ENCODE measurements around the gene DHFR. TPM values are rescaled to one million over a fixed set of nuclear protein-coding genes. Genes with fewer than 3 reads are reported as not detected.

DHFR gene
- total RNA-seq, 1 experiment from 2014 or later, result 34.5 TPM

DNA sequence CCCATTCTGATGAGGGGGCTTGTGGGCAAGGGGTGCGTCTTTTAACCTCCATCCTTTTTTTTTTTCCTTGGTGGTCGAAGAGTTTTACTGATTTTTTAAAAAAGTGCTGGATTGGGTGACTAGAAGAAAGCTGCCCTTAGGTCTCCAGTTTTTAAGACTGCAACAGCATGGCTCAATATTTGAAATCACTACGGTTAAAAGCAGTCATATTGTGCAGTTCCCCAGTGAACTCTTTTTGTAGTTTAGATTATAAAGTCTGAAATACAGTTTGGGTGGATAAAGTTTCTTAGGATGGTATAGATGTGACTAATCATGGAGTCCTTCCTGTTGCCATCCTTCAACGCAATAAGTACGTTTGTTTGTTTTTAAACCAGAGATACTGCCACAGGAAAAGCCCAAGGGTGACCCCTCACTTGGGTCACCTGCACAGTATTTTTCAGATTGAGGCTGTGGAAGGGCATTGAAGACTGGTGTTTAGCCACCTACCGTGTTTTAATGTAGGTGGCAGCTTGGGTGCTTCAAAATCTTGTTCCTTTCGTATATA, 520 bp upstream of the DHFR start:
- peak; percentile 50 for DNase-seq (ENCODE audit: low spot score)

GRCh38 chr5:80654054-80654390, 761 bp downstream of the DHFR start:
- peak; percentile 50 for DNase-seq (ENCODE audit: low spot score)

DNA sequence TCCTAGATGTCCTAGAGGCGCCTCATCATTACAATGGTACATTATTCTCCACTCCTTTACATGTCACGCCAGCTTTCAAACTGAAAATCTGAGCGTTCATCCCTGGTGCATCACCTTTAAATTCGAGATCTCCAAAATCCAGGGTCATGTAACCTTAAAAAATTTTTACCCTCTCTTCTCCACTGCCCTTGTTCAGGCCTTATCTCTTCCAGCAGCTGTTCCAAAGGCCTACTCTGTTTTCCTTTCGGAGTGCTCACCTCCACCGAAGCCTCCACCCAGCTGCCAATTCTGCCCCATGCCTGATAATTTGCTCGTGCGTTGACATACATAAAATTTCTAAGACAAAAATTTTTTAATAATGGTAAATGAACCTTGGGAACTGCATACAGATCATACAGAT, 1.3 kb downstream of the DHFR start:
- no peak for DNase-seq (ENCODE audit: low spot score)

GRCh38 chr5:80646926-80647325, 7.9 kb downstream of the DHFR start:
- no peak for DNase-seq (ENCODE audit: low spot score)

DNA sequence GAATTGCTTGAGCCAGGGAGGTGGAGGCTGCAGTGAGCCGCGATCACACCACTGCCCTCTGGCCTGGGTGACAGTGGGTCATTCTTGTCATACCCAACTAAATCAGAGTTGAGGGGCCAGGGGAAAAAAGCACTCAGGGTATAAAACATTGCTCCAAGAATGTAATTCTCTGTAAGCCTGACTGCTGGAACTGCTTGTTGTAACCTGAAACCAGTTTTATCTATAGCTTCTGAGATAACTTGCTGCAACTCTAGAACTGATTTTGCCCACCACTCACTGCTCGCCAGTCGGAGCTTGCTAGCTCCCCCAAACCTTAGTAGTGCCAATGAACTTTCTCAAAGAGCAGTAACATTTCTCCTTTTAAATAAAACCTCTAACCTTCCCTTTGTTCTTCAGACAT, 9.9 kb downstream of the DHFR start:
- no peak for DNase-seq (ENCODE audit: low spot score)

DNA sequence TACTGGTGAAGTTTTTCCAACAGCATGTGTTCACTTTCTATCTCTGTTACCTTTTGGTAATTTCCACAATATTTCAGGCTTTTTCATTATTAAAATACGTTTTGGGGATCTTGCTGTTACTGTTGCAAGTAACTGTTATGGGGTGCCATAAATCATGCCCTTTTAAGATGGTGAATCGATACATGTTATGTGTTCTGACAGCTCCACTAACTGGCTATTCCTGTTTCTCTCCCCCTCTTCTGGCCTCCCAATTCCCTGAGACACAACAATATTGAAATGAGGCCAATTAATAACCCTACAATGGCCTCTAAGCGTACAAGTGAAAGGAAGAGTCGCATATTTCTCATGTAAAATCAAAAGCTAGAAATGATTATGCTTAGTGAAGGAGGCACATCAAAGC, 13.4 kb downstream of the DHFR start:
- DNase-seq (ENCODE audit: low spot score), result peak; percentile 16

- DNase-seq (ENCODE audit: low spot score), result no peak
Observed at GRCh38 chr5:80634193-80634592, 20.6 kb downstream of the DHFR start.

DNA sequence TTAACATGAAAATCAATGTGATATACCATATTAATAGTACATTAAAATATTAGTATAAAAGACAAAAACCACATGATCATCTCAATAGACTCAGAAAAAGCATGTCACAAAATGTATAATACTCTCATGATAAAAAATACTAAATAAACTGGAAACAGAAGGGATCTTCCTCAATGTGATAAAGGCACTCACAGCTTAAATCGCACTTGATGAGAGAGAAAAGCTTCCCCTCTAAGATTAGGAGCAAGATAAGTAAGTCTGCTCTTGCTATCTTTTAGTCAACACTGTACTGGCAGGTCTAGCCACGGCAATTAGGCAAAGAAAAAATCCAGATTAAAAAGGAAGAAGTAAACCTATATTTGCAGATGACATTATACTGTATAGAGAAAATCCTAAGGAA, 22.1 kb downstream of the DHFR start:
- DNase-seq (ENCODE audit: low spot score), result no peak

DNA sequence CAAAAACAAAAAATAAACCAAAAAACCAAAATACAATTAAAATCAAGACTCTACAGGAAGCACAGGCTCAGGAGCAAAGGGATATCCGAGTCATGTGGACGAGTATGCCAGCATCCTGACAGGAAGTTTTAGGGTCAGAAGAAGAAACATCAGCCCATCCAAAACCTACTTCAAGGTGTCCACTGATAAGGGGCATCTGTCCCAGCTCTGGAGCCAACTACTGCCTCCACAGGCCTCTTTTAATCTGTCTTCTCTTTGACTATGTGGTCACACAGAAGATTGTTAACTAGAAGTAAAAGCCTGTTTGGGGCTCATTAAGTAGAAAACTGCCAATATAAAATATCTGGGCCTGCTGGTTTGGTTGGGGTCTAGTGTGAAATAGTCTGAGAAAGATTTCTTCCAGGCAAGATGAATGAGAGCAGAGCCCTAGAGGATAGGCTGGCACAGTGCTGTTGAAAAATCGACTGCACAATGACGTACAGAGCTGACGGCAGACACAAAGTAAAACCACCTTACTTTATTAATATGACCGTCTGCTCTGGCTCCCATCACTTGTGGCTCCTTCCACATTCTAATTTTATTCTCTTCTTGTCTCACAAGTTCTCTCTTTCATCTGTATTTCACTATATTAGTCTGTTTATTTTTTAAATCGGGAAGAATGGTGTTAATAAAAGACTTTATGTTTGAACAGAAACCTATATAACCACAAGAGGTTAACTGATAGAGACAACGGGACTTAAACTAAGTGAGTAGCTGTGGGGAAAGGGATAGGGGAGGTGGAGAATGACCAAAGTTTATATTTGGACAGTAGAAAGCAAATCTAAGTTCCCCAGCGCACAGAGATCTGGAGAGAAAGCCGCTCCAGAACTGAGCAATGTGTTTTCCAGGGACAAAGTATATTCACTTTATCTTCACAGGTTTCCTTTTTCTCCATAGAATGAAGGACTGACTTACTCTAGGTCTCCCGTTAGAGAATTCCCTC, 23.2 kb downstream of the DHFR start:
- no peak for DNase-seq (ENCODE audit: low spot score)

GRCh38 chr5:80629281-80629680, 25.5 kb downstream of the DHFR start:
- DNase-seq (ENCODE audit: low spot score), result no peak

DNA sequence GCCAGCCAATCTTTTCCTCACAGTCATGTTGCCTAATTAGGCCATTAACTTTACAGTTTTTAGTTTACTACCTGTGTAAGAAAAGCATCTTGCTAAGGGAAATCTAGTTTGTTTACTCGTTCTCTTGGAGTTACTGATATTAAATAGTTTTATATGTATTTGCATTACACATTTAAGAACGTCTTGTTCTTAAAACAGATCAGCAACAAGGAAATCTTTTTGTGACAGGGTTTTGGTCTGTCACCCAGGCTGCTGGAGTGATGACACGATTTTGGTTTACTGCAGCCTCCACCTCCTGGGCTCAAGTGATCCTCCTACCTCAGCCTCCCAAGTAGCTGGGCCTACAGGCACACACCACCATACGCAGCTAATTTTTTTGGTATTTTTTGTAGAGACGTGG, 29.6 kb downstream of the DHFR start:
- no peak for DNase-seq (ENCODE audit: low spot score)

DNA sequence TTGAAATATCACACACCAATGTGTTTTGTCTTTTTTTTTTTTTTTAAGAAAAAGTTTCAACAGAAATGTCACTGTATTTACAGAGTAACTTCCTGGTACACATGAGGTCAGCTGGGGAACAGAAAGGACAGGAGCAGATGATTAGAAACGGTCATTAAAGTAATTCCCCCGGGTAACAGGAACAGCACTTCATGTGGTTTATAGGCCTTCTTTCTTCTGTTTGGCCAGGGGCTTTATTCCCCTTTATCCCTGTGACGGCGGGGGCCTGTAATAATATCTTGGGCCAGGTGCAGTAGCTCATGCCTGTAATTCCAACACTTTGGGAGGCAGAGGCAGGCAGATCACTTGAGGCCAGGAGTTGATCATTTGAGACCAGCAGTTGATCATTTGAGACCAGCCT, 30.8 kb downstream of the DHFR start:
- DNase-seq (ENCODE audit: low spot score), result no peak

DNA sequence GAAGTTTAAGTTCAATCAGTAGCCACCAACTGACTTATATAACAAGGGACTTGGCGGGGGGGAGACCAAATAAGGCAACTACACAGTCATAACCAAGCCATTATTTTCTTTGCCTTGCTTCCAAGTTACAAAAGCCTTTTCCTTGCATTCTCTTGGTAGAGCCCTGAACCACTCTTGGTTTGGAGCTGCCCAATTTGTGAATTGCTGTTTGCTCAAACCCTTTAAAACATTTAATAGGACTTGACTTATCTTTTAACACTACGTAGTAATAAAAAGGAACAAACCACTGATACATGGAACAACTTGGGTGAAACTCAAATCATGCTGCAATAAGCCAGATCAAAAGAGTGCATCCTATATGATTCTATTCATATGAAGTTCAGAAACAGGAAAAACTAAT, 32.0 kb downstream of the DHFR start:
- DNase-seq (ENCODE audit: low spot score), result no peak

DNA sequence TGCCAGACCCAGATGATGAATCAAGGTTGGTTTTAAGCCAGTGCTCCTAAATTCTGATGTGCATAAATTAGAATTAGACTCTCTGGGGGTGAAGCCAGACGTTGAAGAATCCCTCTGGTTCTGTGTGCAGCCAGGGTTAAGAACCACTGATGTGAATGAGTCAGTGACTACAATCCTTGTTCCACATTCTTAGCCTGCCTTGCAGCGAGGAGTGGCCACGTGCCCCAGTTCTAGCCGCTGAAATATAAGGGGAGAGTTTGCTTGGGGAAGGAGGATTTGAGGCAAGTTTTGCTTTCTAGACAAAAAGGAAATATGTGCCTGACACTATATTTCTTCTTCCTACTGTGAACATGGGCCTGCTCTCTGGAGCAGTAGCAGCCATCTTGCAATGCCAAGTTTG, 34.6 kb downstream of the DHFR start:
- DNase-seq (ENCODE audit: low spot score), result no peak

DNA sequence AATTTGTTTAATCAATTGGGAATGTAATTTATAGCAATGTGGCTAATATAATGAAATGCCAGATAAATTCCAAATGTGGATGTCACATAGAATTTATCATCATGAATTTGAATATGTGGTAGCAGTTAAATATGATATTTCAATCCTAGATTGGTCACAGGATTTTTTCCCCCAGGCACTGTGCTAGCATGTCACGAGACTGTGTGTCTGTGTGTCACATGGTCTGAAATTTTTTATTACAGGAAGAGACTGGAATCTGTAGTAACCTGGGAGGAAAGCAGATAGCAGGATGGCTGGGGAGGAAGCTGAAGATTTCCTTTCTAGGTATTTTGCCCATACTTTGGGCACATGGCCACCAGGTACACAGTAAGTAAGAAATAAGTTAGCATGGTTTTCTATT, 35.7 kb downstream of the DHFR start:
- DNase-seq (ENCODE audit: low spot score), result no peak

- DNase-seq (ENCODE audit: low spot score), result no peak
Observed at GRCh38 chr5:80618438-80618837, 36.3 kb downstream of the DHFR start.

DNA sequence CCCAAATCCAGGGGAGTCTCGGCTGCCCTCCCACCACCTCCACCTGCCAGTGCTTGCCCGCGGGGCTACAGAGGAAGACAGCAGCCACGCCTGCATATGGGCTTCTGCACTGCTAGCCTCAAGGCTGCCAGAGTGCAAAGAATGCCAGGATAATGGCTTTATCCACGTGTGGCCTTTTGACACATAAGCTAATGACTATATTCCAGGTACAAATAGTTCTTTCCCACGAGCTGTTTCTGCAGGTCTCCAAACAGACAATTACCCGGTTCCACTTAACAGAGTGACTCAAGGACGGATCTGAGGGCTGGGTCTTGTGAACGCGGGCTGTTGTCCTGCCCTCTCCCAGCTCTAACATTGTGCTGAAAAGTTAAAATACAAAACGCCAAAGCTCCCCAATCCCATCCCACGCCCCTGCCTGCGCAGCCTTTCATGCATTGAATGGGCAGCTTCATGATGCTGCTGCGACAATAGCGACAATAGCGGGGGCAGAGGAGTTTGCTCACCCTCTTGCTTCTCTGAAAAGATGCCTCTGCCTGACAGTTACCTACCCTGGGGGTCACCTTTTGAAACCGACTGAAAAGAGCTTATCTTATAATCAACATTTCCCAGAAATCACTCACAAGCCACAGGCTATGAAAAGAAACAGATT, 39.4 kb downstream of the DHFR start:
- no peak for DNase-seq (ENCODE audit: low spot score)

GRCh38 chr5:80609692-80610091, 45.1 kb downstream of the DHFR start:
- no peak for DNase-seq (ENCODE audit: low spot score)

DNA sequence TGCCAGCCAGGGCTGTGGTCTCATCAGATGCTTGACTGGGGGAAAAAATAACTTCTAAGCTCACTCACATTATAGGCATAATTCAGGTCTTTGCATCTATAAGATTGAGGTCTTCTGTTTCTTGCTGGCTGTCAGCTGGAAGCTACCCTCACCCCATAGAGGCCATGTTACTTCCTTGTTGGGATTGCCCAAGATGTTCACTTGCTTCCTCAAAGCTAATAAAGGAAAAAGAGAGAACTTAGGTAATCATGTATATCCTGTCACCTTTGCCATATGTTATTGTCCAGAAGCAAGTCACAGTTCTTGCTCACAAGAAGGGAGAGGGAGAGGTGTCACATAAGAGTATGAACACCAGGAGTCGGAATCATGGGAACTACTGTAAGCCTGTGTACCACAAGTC, 46.1 kb downstream of the DHFR start:
- no peak for DNase-seq (ENCODE audit: low spot score)

- no peak for DNase-seq (ENCODE audit: low spot score)
Observed at GRCh38 chr5:80607832-80608231, 47.0 kb downstream of the DHFR start.

DNA sequence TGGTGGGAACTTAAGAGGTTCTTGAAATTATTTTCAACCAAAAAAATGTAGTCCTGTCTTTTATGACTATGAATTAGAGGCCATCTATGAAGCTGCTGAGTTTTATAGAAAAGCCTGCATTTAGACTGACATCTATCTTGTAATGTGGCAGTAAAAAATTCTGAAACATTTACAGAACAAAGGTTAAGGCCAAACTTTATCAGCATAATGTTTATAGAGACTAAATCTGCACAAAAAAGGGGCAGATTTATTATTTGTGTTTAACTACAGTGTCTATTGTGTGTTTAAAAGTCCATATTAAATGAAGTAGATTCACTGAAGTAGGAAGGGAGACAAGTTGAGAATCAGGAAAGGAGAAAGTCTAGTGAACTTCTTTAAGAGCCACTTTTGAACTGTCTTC, 47.4 kb downstream of the DHFR start:
- DNase-seq (ENCODE audit: low spot score), result no peak

GRCh38 chr5:80600943-80601693, 53.7 kb downstream of the DHFR start:
- DNase-seq (ENCODE audit: low spot score), result no peak
